Endothelial cell of hepatic sinusoid (primary cell): ENCODE results near the gene CACNA1S.

Source experiments
- in situ Hi-C: cut with HindIII; loops from 2 replicates; pipeline ENCODE4 v1.10.0; 2017; ENCODE audit warnings: low sequenced_read_pairs

Gene CACNA1S

GRCh38 chr1:201096041-201096461, 16.2 kb downstream of the CACNA1S start:
- in situ Hi-C loops: no loop called here

- in situ Hi-C loops: no loop called here
Observed at GRCh38 chr1:201095581-201095980, 16.6 kb downstream of the CACNA1S start.

- in situ Hi-C loops: no loop called here
Observed at GRCh38 chr1:201094832-201095231, 17.4 kb downstream of the CACNA1S start.

- in situ Hi-C loops: no loop called here
Observed at GRCh38 chr1:201093962-201094361, 18.3 kb downstream of the CACNA1S start.

GRCh38 chr1:201093561-201093960, 18.7 kb downstream of the CACNA1S start:
- in situ Hi-C loops: no loop called here

- in situ Hi-C loops: no loop called here
Observed at GRCh38 chr1:201092738-201093137, 19.5 kb downstream of the CACNA1S start.

- in situ Hi-C loops: no loop called here
Observed at GRCh38 chr1:201091256-201091655, 21.0 kb downstream of the CACNA1S start.

GRCh38 chr1:201090541-201090940, 21.7 kb downstream of the CACNA1S start:
- in situ Hi-C loops: no loop called here

GRCh38 chr1:201089596-201089995, 22.6 kb downstream of the CACNA1S start:
- in situ Hi-C loops: no loop called here

- in situ Hi-C loops: no loop called here
Observed at GRCh38 chr1:201088901-201089525, 23.2 kb downstream of the CACNA1S start.

GRCh38 chr1:201088395-201088794, 23.8 kb downstream of the CACNA1S start:
- in situ Hi-C loops: no loop called here

GRCh38 chr1:201085902-201086735, 26.1 kb downstream of the CACNA1S start:
- in situ Hi-C loops: no loop called here

GRCh38 chr1:201084295-201084694, 27.9 kb downstream of the CACNA1S start:
- in situ Hi-C loops: no loop called here

- in situ Hi-C loops: no loop called here
Observed at GRCh38 chr1:201083741-201084140, 28.5 kb downstream of the CACNA1S start.

- in situ Hi-C loops: no loop called here
Observed at GRCh38 chr1:201080135-201080534, 32.1 kb downstream of the CACNA1S start.

GRCh38 chr1:201077736-201078135, 34.5 kb downstream of the CACNA1S start:
- in situ Hi-C loops: no loop called here

- in situ Hi-C loops: no loop called here
Observed at GRCh38 chr1:201077116-201077515, 35.1 kb downstream of the CACNA1S start.

GRCh38 chr1:201076092-201076491, 36.1 kb downstream of the CACNA1S start:
- in situ Hi-C loops: no loop called here

- in situ Hi-C loops: no loop called here
Observed at GRCh38 chr1:201074018-201074417, 38.2 kb downstream of the CACNA1S start.

GRCh38 chr1:201072922-201073321, 39.3 kb downstream of the CACNA1S start:
- in situ Hi-C loops: no loop called here

GRCh38 chr1:201072149-201072548, 40.1 kb downstream of the CACNA1S start:
- in situ Hi-C loops: no loop called here

- in situ Hi-C loops: no loop called here
Observed at GRCh38 chr1:201069636-201070035, 42.6 kb downstream of the CACNA1S start.
